ENCODE data around the gene TGFBR2. TPM values are rescaled to one million over a fixed set of nuclear protein-coding genes. Genes with fewer than 3 reads are reported as not detected.
A peak's percentile ranks its signal among the peaks of the same experiment; 100 is the strongest.

The TGFBR2 gene
- total and polyA plus RNA-seq, 2 experiments from 2014 or later = 4.7 to 13.0 TPM

DNA sequence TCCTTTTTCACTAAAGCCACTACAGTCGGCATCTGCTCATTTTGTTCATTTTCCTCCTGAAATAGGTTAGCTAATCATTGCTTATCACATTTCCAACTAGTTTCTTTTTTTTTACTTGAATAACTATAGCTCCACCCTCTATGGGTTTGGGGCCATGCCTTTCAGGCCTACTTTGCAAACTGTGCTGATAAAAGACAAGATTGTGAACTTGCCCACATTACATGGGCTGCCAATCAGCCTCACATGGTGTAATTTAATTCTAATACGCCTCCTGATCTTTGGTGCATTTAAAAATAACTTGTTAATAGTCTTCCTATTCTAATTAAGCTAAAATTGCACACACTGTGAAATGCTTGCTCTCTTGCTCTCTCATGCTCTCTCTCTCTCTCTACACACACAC lies 90.5 kb downstream of the TGFBR2 start:
- H3K4me1 ChIP-seq (ENCODE audit: insufficient read depth) = peaks cover 41% of the 10 kb centered on the region
- DNase-seq (ENCODE audit: low spot score) (no peak), ATAC-seq (no peak)
- Mint-ChIP-seq H3K4me3 (no peak overlapping the region), H3K27ac (no peak overlapping the region), H3K4me1 (peaks cover 40% of the 10 kb centered on the region), H3K27me3 (ENCODE audit: insufficient read depth, low read depth, poor library complexity) (peaks cover 2% of the 10 kb centered on the region), H3K9me3 (peaks cover 10% of the 10 kb centered on the region; the same call in 2 of the 3 replicates), H3K36me3 (ENCODE audit: low read depth) (peaks cover 31% of the 10 kb centered on the region)
- no peak overlapping the region for H3K27ac ChIP-seq (ENCODE audit: low read depth)
- 0 out of 2 replicates have a peak, but pooled peaks cover 5% of the 10 kb centered on the region for H3F3A ChIP-seq (replicated peaks; ENCODE audit: low read depth)
- peaks cover 12% of the 10 kb centered on the region; the same call in 1 of the 2 replicates for H3K9me2 ChIP-seq (ENCODE audit: insufficient read depth)
- no peak for TF ChIP-seq NANOG (IDR thresholded peaks at IDR 0.05; ENCODE audit: borderline replicate concordance)
- H3K27me3 ChIP-seq (ENCODE audit: insufficient read depth) = no peaks in the 10 kb centered on the region
- H3K4me3 ChIP-seq = no peak overlapping the region
- H3K36me3 ChIP-seq (ENCODE audit: insufficient read depth) = peaks cover under 1% of the 10 kb centered on the region; the same call in 1 of the 2 replicates
- peak overlapping the region; percentile 1 for H3K4me2 ChIP-seq
- no peaks in the 10 kb centered on the region for H3K79me2 ChIP-seq (replicated peaks; ENCODE audit: insufficient read depth)
- no peaks in the 10 kb centered on the region for H4K20me1 ChIP-seq (replicated peaks; ENCODE audit: insufficient read depth)
- no peak overlapping the region for H2AFZ ChIP-seq

DNA sequence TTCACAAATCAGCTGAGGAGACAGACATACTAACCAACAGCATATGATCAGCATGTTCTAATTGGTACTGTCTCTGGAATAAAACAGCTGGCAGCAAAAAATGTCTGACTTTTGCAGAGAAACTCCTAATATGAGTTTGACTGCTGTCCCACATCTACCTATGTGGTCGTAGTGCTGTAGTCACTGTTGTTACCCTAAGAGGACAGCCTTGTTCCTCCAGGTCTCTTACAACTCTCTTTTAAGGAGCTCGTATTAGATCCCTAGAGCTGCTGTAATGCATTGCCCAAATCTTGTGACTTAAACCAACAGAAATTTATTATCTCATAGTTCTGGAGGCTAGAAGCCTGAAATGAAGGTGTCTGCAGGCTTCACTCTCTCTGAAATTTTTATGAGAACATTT lies 92.1 kb downstream of the TGFBR2 start:
- Mint-ChIP-seq H3K4me3 (no peak overlapping the region), H3K36me3 (ENCODE audit: low read depth) (peaks cover 42% of the 10 kb centered on the region), H3K4me1 (peaks cover 33% of the 10 kb centered on the region), H3K9me3 (peaks cover 27% of the 10 kb centered on the region), H3K27ac (no peak overlapping the region), H3K27me3 (ENCODE audit: insufficient read depth, low read depth, poor library complexity) (peaks cover 2% of the 10 kb centered on the region)
- H3K36me3 ChIP-seq (ENCODE audit: insufficient read depth) = peaks cover 4% of the 10 kb centered on the region
- H3K4me1 ChIP-seq (ENCODE audit: insufficient read depth) = peaks cover 30% of the 10 kb centered on the region
- H3F3A ChIP-seq (replicated peaks; ENCODE audit: low read depth) = 0 out of 2 replicates have a peak, but pooled peaks cover 5% of the 10 kb centered on the region
- H3K4me2 ChIP-seq = no peak overlapping the region
- H4K20me1 ChIP-seq (replicated peaks; ENCODE audit: insufficient read depth) = no peaks in the 10 kb centered on the region
- no peak for DNase-seq (ENCODE audit: low spot score)
- H3K27ac ChIP-seq (ENCODE audit: low read depth) = no peak overlapping the region
- no peak overlapping the region for H2AFZ ChIP-seq
- H3K79me2 ChIP-seq (replicated peaks; ENCODE audit: insufficient read depth) = no peaks in the 10 kb centered on the region
- no peak overlapping the region for H3K4me3 ChIP-seq
- H3K9me2 ChIP-seq (ENCODE audit: insufficient read depth) = peaks cover 12% of the 10 kb centered on the region; the same call in 1 of the 2 replicates
- no peak for ATAC-seq
- no peaks in the 10 kb centered on the region for H3K27me3 ChIP-seq (ENCODE audit: insufficient read depth)
- TF ChIP-seq EZH2 (IDR thresholded peaks at IDR 0.05; ENCODE audit: low read depth, unreplicated experiment) (no peak), NANOG (IDR thresholded peaks at IDR 0.05; ENCODE audit: borderline replicate concordance) (no peak), CREB1 (CRISPR knock-in tag; IDR thresholded peaks at IDR 0.05; ENCODE audit: low read depth) (no peak), EZH2phosphoT487 (IDR thresholded peaks at IDR 0.05; ENCODE audit: unreplicated experiment) (no peak), ZNF114 (CRISPR knock-in tag; IDR thresholded peaks at IDR 0.05) (no peak)
- TF ChIP-seq, protein P1, sequence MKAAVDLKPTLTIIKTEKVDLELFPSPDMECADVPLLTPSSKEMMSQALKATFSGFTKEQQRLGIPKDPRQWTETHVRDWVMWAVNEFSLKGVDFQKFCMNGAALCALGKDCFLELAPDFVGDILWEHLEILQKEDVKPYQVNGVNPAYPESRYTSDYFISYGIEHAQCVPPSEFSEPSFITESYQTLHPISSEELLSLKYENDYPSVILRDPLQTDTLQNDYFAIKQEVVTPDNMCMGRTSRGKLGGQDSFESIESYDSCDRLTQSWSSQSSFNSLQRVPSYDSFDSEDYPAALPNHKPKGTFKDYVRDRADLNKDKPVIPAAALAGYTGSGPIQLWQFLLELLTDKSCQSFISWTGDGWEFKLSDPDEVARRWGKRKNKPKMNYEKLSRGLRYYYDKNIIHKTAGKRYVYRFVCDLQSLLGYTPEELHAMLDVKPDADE (IDR thresholded peaks at IDR 0.05) = no peak
- TF ChIP-seq, protein P2, sequence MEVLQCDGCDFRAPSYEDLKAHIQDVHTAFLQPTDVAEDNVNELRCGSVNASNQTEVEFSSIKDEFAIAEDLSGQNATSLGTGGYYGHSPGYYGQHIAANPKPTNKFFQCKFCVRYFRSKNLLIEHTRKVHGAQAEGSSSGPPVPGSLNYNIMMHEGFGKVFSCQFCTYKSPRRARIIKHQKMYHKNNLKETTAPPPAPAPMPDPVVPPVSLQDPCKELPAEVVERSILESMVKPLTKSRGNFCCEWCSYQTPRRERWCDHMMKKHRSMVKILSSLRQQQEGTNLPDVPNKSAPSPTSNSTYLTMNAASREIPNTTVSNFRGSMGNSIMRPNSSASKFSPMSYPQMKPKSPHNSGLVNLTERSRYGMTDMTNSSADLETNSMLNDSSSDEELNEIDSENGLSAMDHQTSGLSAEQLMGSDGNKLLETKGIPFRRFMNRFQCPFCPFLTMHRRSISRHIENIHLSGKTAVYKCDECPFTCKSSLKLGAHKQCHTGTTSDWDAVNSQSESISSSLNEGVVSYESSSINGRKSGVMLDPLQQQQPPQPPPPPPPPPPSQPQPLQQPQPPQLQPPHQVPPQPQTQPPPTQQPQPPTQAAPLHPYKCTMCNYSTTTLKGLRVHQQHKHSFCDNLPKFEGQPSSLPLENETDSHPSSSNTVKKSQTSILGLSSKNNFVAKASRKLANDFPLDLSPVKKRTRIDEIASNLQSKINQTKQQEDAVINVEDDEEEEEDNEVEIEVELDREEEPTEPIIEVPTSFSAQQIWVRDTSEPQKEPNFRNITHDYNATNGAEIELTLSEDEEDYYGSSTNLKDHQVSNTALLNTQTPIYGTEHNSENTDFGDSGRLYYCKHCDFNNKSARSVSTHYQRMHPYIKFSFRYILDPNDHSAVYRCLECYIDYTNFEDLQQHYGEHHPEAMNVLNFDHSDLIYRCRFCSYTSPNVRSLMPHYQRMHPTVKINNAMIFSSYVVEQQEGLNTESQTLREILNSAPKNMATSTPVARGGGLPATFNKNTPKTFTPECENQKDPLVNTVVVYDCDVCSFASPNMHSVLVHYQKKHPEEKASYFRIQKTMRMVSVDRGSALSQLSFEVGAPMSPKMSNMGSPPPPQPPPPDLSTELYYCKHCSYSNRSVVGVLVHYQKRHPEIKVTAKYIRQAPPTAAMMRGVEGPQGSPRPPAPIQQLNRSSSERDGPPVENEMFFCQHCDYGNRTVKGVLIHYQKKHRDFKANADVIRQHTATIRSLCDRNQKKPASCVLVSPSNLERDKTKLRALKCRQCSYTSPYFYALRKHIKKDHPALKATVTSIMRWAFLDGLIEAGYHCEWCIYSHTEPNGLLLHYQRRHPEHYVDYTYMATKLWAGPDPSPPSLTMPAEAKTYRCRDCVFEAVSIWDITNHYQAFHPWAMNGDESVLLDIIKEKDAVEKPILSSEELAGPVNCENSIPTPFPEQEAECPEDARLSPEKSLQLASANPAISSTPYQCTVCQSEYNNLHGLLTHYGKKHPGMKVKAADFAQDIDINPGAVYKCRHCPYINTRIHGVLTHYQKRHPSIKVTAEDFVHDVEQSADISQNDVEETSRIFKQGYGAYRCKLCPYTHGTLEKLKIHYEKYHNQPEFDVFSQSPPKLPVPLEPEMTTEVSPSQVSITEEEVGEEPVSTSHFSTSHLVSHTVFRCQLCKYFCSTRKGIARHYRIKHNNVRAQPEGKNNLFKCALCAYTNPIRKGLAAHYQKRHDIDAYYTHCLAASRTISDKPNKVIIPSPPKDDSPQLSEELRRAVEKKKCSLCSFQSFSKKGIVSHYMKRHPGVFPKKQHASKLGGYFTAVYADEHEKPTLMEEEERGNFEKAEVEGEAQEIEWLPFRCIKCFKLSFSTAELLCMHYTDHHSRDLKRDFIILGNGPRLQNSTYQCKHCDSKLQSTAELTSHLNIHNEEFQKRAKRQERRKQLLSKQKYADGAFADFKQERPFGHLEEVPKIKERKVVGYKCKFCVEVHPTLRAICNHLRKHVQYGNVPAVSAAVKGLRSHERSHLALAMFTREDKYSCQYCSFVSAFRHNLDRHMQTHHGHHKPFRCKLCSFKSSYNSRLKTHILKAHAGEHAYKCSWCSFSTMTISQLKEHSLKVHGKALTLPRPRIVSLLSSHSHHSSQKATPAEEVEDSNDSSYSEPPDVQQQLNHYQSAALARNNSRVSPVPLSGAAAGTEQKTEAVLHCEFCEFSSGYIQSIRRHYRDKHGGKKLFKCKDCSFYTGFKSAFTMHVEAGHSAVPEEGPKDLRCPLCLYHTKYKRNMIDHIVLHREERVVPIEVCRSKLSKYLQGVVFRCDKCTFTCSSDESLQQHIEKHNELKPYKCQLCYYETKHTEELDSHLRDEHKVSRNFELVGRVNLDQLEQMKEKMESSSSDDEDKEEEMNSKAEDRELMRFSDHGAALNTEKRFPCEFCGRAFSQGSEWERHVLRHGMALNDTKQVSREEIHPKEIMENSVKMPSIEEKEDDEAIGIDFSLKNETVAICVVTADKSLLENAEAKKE (CRISPR knock-in tag; IDR thresholded peaks at IDR 0.05) = no peak
- TF ChIP-seq, protein P3, sequence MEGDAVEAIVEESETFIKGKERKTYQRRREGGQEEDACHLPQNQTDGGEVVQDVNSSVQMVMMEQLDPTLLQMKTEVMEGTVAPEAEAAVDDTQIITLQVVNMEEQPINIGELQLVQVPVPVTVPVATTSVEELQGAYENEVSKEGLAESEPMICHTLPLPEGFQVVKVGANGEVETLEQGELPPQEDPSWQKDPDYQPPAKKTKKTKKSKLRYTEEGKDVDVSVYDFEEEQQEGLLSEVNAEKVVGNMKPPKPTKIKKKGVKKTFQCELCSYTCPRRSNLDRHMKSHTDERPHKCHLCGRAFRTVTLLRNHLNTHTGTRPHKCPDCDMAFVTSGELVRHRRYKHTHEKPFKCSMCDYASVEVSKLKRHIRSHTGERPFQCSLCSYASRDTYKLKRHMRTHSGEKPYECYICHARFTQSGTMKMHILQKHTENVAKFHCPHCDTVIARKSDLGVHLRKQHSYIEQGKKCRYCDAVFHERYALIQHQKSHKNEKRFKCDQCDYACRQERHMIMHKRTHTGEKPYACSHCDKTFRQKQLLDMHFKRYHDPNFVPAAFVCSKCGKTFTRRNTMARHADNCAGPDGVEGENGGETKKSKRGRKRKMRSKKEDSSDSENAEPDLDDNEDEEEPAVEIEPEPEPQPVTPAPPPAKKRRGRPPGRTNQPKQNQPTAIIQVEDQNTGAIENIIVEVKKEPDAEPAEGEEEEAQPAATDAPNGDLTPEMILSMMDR (conservative IDR thresholded peaks at IDR 0.05; ENCODE audit: low read depth in 2 of 2) = no peak
- TF ChIP-seq, protein P4, sequence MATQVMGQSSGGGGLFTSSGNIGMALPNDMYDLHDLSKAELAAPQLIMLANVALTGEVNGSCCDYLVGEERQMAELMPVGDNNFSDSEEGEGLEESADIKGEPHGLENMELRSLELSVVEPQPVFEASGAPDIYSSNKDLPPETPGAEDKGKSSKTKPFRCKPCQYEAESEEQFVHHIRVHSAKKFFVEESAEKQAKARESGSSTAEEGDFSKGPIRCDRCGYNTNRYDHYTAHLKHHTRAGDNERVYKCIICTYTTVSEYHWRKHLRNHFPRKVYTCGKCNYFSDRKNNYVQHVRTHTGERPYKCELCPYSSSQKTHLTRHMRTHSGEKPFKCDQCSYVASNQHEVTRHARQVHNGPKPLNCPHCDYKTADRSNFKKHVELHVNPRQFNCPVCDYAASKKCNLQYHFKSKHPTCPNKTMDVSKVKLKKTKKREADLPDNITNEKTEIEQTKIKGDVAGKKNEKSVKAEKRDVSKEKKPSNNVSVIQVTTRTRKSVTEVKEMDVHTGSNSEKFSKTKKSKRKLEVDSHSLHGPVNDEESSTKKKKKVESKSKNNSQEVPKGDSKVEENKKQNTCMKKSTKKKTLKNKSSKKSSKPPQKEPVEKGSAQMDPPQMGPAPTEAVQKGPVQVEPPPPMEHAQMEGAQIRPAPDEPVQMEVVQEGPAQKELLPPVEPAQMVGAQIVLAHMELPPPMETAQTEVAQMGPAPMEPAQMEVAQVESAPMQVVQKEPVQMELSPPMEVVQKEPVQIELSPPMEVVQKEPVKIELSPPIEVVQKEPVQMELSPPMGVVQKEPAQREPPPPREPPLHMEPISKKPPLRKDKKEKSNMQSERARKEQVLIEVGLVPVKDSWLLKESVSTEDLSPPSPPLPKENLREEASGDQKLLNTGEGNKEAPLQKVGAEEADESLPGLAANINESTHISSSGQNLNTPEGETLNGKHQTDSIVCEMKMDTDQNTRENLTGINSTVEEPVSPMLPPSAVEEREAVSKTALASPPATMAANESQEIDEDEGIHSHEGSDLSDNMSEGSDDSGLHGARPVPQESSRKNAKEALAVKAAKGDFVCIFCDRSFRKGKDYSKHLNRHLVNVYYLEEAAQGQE (IDR thresholded peaks at IDR 0.05; ENCODE audit: unreplicated experiment) = no peak

All from GM23338 (cell line).